SU-DHL-6 (cell line): Measurements from ENCODE around the gene SETD2.

Experiments
- CTCF ChIP-seq: fragments of 200-600 bp; sonication (generic); IDR thresholded peaks from one replicate; pipeline ENCODE4 v1.5.1; 2017; ENCODE audit warnings: antibody characterized with exemption, mild to moderate bottlenecking, low read length, moderate library complexity; ENCODE audit not compliant: insufficient read depth, poor library complexity, severe bottlenecking
- EZH2phosphoT487 ChIP-seq: fragments of 200-600 bp; sonication (generic), shearing (Covaris generic); conservative IDR thresholded peaks from 2 replicates; pipeline ENCODE4 v1.6.1; 2018; ENCODE audit warnings: mild to moderate bottlenecking, antibody characterized with exemption, low read length, moderate library complexity, mixed read lengths

DNA sequence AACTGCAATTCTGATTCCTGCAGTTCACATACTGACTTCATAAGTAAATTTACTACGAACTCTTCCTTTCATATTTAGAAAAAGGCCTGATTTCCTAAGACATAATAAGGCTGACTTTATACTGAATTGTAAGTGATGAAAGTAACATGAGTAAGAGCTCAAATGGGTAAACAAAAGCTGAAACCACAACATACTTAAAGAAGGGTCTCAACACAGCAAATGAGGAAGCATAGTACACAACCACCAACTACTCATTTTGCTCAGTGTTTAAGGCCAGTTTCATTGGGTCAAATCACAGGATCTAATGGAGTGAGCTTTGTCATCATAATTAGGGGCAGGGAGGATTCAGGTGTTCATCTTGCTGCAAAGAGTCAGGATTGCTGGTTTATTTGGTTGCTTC is 81.4 kb downstream of the SETD2 start:
- TF ChIP-seq CTCF: no peak
- TF ChIP-seq EZH2phosphoT487: no peak
